Tongue (tissue), 3 donors: Measurements from ENCODE around the gene CHM. TPM values are rescaled to one million over a fixed set of nuclear protein-coding genes. Genes with fewer than 3 reads are reported as not detected.
A peak's percentile ranks its signal among the peaks of the same experiment; 100 is the strongest.

Experiments used
- DNase-seq: peaks from one replicate; pipeline ENCODE4 v3.0.0-alpha.2; 2015
- small RNA-seq: library from RNA; depleted of rRNA; stranded (forward); fragments of <200 nt; gene quantifications from one replicate; pipeline ENCODE3, GENCODE V24; 2014; ENCODE audit warnings: low replicate concordance
- total RNA-seq: library from RNA; depleted of rRNA; stranded (reverse); fragments of >200 nt; gene quantifications from one replicate; pipeline ENCODE4 v1.2.3, GENCODE V29; 2014

The CHM gene
- total RNA-seq, 1 donor from 2014 or later, result 27.3 TPM

GRCh38 chrX:85905851-85906250 is 141.5 kb downstream of the CHM start:
- DNase-seq, result no peak

- DNase-seq, result no peak
These were observed 143.5 kb downstream of the CHM start for GRCh38 chrX:85903692-85904471.

- DNase-seq, result no peak
These were observed 149.8 kb downstream of the CHM start for GRCh38 chrX:85897362-85898126.

- no peak for DNase-seq
These were observed 164.8 kb downstream of the CHM start for GRCh38 chrX:85882601-85883000.

- DNase-seq, result no peak
These were observed 176.8 kb downstream of the CHM start for GRCh38 chrX:85870585-85870984.

GRCh38 chrX:85865324-85865723 is 182.0 kb downstream of the CHM start:
- DNase-seq, result no peak

GRCh38 chrX:85859426-85859825 is 187.9 kb downstream of the CHM start:
- DNase-seq, result no peak

- DNase-seq, result peak; percentile 0
These were observed 195.9 kb downstream of the CHM start for GRCh38 chrX:85851418-85851817.

- peak; percentile 29 for DNase-seq
These were observed 210.5 kb downstream of the CHM start for GRCh38 chrX:85836868-85837267.

- no peak for DNase-seq
These were observed 218.6 kb downstream of the CHM start for GRCh38 chrX:85828771-85829170.

- no peak for DNase-seq
These were observed 232.1 kb downstream of the CHM start for GRCh38 chrX:85815203-85815751.

Small RNA genes within 50 kb of the gene (small RNA-seq; reads per million reads assigned to genes)
- gene AL022401.1 (not detected), gene MIR361 (91.7 reads per million, percentile 97 among the genes with 10 or more reads in this experiment), gene NDUFA5P7 (not detected), gene RF00019 (not detected)

Other genes with a start within 250 kb of the CHM start
- gene DACH2, start 100.9 kb upstream of the CHM start, total RNA-seq, result 0.72 TPM